H4 (cell line): ENCODE measurements around the gene TNRC6A. TPM values are rescaled to one million over a fixed set of nuclear protein-coding genes. Genes with fewer than 3 reads are reported as not detected.

Experiments
- total RNA-seq: library from RNA; depleted of rRNA; stranded (reverse); fragments of >200 nt; shearing (Covaris generic); gene quantifications from 2 replicates; pipeline ENCODE4 v1.2.3, GENCODE V29; 2014; rRNA removed

TNRC6A gene
- total RNA-seq, 1 experiment from 2014 or later: 10.1 TPM

Other genes starting within 250 kb of the TNRC6A start
- gene RBBP6, start 190.1 kb upstream of the TNRC6A start, total RNA-seq: 7.7 and 16.0 TPM in 2 replicates
- gene SLC5A11, start 116.3 kb downstream of the TNRC6A start, total RNA-seq: 0.50 TPM in 1 of 2 replicates, not detected in the other